HG03159 (cell line): ENCODE data around the gene CFAP99.
"Not testable (repeated sequence)": the region's sequence is repeated elsewhere in the genome, so short reads cannot be mapped to it uniquely, and the experiment has no call there.

Source experiments
- ATAC-seq: cut with Tn5 transposase; IDR thresholded peaks from one replicate; pipeline ENCODE4 v1.9.1; 2021; ENCODE audit warnings: mild to moderate bottlenecking, moderate library complexity; ENCODE audit not compliant: unreplicated experiment

CFAP99 gene

DNA sequence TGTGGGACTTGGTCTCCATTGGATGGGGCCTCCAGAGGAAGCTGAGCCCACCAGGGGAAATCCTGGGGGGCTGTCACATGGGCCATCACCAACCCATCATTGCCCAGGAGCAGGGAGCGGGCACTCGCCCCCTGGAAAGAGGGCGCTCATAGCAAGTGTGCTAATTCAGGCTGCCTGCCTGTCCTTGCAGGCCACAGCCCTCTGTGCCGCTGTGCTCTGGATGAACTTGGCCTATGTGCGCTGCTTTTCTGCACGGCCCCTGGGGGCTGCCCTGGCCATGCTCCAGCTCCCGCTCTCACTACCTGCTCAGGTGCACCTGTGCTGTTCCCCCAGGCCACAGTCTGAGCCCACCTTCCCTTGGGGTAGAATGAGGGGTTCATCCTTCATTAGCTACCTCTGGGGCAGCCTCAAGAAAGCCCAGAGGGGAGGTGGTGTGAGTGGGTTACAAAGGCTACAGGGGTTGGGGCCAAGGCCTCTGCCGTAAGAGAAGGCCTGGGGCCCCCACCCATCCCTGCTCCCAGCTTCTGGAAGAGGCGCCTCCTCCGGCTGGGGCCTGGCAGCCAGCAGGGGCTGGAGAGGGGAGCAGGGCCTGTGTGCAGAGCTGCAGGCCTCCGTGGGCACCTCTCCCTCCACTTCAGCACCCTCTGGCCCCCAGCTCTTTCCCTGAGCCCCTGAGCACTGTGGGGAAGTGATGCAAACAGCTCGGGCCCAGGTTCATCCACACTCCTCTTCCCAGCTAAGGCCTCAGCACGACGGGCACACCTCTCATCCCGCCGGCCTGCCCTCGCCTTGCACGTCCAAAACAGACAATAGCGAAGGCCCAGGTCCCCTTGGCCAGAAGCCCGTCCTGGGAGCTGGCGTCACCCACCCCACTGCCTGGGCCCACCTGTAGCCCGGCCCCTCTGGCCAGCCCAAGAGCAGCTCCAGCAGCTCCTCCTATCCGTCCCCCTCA lies 8.9 kb downstream of the CFAP99 start:
- no peak for ATAC-seq

DNA sequence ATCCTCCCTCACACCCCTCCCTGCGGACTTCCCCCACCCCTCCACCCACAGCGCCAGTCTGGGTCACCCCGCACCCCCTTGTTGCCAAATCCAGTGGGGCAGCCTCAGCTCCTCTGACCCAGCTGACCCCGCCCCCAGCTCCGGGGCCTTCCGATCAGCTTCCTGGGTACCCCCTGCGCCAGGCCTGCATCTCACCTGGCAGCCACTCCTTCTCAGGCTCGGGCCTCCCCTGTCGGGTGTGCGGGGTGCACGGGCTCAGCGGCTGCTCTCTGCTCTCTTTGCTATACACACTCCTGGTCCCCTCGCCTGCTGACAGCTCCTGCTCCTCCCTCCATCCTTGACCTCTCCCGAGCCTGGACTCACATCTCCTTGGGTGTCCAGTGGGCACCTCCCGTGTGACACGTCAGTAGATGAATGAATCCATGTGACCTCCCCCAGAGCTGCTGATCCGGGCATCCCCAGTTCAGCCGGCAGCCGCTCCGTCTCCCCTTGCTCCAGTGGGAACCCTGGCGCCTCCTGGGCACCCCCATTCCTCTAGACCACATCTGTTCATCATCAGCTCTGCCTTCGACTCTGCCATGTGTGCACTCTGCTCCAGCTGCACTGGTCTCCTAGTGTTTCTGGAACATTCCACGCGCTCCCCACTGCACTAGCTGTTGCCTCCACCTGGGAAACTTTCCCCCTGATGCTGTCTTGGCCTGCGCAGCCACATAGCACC lies 9.9 kb downstream of the CFAP99 start:
- no peak for ATAC-seq

DNA sequence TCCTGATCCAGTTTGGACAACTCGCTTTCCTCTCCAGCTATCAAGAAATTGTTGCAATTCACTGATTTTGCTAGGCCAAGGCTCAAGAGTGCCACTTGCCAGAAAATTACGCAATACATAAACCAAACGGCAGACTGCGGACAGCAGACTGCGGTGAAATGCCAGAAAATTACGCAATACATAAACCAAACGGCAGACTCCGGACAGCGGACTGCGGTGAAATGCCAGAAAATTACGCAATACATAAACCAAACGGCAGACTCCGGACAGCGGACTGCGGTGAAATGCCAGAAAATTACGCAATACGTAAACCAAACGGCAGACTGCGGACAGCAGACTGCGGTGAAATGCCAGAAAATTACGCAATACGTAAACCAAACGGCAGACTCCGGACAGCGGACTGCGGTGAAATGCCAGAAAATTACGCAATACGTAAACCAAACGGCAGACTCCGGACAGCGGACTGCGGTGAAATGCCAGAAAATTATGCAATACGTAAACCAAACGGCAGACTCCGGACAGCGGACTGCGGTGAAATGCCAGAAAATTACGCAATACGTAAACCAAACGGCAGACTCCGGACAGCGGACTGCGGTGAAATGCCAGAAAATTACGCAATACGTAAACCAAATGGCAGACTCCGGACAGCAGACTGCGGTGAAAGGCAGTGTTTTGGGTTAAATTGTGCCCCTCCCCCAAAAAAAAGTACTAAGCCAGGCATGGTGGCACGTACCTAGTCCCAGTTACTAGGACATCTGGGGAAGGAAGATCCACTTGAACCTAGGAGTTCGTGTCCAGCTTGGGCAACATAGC lies 11.4 kb downstream of the CFAP99 start:
- ATAC-seq: not testable (repeated sequence)

DNA sequence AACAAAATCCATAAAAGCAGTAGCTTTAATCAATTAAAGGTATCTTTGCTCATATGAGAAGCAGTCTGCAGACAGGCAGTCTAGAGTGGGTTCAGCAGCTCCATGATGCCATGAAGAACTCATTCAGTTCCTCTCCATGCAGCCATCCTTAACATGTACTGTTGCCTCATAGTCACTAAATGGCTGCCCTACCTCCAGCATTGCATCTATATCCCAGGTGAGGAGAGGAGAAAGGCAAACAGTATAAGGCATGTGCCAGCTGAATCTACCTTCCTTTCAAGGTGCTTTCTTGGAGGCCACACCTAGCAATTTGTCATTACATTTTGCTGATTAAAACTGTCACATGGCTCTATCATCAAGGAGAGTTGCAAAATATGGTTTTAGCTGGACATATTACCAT lies 13.2 kb downstream of the CFAP99 start:
- ATAC-seq: no peak

DNA sequence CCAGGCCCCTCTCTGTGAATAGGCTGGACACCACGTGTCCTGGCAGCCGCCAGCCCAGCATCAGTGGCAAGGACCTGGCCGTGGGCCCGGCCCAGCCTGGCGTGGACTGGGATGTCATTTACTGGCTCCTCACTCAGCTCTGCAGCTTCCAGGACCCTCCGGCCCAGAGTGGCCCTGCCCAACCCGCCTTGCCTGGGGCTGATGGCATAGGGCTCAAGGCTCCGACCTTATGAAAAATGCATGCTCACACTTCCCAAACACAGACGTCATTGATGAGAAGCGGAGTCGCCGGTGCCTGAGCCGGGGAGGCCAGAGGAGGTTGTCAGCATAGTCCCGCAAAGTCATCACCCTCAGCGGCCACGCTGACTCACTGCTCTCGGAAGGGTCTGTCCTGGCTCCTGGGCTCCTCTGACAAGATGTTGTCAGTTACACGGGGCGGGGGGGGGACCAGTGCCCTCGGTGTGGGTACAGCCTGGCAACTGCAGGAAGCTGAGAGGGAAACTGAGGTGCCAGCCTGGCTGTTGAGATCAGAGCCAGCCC lies 14.3 kb downstream of the CFAP99 start:
- no peak for ATAC-seq

DNA sequence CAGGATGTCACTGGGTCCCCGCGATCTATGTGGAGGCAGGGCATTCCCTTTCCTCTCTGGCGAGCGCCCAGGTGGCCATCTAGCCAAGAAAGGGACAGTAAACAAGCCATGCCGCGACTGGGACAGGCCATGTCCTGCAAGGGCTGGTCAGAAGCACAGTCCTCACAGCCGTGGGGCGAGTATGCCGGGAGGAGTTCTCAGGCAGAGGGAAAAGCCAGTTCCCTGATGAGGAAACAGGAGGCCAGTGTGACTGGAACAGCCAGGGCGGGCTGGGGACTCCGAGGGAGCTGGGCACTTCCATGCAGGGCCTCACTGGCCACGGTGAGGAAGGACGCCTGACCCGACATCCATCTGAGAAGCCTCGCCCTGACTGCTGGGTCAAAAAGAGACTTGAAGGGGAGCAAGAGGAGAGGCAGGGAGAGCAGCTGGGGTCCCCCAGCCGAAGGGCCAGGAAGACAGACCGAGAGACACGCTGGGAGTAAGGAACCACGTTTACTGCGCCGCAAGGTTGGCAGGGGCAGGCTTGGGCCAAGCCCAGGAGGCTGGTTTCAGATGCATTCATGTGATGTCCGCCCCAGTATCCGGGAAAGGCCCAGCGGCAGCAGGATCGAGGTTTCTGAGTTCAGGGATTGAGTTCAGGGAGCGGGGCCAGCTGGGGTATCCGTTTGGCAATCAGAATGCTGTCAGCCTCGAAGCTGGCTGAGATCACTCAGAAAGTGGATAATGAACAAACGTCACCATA lies 15.0 kb downstream of the CFAP99 start:
- no peak for ATAC-seq

DNA sequence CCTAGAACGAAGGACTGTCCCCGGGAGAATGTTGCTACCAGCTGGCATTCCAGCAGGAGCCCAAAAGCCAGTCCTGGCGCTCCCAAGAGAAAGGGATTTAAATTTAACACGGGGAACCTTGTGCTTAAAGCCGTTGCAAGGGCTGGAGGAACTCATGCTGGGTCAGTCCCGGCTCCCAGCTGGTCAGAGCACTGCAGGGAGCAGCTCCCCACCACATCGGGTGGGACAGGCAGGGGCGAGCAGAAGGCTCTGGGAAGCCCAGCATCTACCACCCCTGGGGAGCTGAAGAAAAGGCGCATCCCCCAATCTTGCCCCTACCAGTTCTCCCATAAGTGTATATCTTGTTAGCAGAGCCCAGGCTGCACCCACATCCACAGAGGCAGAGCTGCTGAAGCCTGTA lies 15.7 kb downstream of the CFAP99 start:
- no peak for ATAC-seq

DNA sequence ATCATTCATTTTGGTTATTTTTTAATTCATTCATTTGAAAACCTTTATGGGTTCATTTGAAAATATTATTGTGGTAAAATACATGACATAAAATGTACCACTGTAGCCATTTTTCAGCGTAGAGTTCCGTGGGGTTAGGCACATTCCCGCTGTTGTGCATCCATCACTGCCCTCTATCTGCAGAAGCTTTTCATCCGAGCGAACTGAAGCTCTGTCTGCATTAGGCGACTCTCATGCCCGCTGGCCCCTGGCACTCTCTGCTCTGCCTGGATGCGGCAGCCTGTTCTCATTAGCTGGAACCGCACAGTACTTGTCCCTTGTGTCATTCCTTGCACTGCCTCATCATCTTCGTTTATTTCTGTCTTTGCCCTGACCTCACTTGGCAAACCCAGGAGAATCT lies 17.5 kb downstream of the CFAP99 start:
- no peak for ATAC-seq

DNA sequence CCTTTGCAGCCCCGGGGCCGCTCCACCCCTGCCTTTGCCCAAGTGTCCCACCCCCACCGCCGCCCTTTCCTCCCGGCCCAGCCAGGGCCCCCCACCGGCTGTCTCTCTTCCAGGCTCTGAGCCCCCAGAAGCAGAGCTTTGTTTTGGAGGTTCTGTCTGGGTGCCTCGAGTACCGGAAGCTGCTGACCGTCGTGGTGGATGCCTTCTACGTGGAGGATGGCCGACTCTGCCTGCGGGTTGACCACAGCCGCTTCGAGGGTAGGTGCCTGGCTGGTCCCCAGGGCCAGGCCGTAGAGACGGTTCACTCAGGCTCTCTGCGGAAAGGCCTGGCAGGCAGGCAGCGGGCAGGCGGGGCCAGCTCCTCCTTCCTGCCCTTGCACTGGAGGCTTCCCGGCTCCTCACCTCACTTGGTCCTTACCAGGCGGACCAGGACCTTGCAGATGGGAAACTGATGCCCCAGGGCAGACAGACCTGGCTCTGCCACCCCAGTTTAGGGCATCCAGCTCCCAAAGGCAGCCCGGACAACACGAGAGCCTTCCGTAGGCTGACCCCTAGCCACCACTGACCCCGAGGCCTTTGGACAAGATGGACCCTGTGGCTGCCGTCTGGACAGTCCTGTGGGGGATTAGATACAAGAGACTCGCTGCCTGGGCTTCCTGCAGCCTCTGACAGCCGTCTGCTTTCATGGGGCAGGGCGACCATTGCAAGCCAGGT lies 18.2 kb downstream of the CFAP99 start:
- ATAC-seq: no peak

DNA sequence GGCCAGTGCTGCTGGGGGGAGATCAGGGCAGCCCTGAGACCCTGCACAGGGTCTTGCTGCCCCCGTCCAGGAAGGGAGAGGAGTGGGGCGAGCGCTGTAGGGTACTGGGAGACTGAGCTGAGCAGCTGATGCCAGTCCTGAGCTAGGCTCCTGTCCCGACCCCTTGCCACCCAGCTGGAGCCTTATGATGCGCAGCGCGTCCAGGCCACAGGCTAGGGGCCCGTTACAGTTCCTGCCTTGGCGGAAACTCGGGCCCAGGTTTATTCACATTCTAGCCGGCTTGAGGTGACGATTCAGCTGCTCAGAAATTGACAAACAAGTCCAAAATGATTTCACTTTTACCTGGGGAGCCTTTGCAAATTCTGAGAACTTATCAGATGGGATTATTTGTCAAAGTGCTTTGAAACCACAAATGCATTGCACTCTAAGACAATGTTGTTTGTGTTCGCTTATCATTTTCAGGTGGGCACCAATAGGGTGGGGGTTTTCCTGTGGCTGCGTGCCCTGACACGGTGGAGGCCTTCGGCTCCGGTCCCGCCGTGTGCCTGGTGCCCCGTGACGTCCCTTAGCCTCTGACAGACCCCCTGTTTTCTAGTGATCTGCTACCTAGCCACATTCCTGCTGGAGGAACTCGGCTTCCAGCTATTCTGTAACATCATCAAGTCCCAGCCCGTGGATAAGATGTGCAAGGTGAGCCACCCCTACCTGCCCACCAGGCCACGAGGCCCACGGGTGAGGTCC lies 18.9 kb downstream of the CFAP99 start:
- ATAC-seq: no peak

DNA sequence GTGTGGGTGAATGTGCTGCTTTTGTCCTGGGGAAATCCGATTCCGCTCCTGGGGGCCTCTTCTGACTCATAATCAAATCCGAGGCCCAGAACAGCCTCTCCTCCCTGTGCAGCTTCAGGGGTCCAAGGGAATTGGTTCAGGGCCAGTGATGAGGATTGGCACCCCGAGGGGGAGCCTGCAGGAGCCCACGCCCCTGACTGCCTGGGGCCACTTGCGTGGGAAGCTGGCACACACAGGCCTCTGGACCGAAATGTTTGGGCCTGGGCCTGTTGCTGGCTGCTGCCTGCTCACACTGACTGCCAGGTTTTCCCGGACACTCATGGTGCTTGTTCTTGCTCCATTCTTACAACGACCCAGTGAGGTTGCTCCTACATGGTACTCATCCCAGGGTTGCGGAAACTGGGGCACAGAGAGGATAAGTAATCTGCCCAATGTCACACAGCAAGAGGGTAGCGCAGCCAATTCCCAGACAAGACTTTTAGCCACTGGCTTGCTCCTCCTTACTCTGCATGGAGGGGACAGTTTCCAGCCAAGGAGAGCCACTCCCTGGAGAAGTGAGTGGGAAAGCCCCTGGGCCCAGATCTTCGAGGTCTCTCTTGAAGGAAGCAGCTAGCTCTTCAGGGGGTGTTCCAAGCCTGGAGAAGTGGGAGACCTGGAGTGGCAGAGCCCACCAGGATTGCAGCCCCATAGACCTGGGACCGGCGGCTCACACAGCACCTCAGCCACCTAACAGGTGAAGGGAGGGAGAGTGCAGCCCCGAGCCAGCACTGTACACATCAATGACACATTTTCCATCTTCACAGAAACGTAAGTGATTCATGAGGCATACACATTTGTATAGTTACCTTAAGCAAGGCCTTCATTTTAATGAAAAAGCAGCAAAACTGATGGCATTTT lies 20.3 kb downstream of the CFAP99 start:
- ATAC-seq: no peak

DNA sequence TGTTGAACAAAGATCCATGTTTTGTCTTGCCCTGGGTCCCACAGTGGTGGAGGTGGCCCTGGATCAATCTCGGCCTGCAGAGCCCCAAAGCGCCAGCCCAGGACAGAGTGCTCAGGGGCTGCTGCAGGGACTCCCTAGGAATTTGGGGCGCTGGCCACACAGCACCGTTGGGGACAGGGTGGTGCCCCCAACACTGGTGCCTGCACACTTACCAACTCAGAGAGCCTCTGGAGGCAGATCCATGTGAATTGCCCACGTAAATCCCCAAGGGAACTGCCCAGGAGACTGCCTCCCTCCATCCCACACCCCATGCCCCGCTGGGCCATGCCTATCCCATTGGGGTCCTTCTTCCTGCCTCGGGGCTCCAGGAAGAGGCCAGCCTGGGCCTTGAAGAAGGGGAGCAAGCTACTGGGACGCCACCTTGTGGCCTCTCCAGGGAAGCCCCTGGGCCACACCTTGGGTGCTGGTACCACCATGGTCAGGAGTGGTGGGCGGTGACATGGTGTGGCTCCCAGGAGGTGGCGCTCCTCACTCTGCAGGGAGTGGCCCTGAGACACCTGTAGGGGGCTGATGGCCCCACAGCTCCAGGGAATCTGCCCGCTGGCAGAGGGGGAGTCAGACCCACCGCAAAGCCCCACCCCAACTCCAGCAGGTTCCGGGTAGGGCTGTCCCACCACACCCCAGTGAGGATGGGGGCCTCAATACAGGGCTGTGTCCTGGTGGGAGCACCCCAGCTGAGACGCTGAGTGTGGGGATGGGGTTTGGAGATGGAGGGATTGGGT lies 22.8 kb downstream of the CFAP99 start:
- ATAC-seq: peak; percentile 81

DNA sequence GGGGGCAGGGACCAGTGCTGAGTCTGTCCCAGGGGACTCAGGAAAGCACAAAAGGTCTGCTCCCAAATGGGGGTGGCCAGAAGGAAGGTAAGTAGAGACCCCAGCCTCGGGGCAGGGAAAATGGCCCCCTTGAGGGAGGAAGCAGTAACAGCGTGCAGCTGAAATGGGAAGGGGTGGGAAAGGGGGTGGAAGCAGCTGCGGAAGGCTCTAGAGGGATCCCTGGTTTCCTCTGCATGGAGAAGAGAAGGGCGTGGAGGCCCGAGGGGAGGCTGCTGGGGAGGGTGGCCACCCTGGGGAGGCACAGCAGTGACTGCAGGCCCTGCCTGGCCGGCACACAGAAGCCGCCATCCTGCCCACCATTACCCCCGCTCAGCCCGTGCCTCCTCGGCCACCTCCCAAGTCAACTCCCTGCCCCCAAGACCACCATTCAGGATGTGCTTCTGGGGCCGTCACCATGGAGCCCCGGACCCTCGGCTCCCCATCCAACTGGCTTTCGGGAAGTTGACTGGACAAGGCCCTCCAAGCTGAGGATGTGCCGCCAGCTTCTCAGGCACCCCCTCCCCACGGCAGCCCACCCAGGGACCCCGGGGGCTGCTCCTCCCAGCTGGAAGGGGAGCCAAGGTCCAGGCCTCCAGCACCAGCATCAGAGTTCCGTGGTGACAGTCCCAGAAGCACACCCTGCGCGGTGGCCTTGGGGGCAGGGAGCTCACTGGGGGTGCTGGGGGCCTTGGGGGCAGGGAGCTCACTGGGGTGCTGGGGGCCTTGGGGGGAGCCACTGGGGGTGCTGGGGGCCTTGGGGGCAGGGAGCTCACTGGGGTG lies 23.6 kb downstream of the CFAP99 start:
- no peak for ATAC-seq

DNA sequence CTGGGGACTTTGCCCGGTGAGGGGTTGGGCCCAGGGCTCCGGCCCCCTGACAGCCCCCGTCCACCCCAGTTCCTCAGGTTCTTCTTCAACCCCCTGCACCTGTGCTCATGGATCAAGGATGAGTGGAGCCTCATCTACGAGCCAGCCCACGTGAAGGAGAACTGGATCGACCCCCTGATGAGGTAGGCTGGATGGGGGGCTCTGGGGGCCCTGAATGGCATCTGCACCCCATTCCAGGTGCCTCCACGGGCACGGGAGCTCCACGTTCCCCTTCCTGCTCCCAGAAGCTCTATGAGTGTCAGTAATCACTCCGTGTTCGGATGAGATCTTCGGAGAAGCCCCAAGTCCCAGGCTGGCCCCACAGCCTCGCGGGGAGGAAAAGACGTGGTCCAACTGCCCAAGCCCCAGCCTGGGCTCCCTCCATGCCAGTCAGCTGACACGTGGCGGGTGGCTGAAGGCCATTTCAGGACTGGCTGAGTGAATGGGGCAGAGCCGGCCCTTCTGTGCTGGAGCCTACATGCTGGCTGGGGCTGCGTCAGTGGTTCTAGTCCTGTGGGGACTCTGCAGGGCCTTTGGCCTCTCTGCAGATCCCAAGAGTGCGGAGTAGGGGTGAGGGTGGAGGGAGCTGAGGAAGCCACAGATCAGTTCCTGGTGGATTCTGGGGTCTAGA lies 24.4 kb downstream of the CFAP99 start:
- ATAC-seq: no peak

DNA sequence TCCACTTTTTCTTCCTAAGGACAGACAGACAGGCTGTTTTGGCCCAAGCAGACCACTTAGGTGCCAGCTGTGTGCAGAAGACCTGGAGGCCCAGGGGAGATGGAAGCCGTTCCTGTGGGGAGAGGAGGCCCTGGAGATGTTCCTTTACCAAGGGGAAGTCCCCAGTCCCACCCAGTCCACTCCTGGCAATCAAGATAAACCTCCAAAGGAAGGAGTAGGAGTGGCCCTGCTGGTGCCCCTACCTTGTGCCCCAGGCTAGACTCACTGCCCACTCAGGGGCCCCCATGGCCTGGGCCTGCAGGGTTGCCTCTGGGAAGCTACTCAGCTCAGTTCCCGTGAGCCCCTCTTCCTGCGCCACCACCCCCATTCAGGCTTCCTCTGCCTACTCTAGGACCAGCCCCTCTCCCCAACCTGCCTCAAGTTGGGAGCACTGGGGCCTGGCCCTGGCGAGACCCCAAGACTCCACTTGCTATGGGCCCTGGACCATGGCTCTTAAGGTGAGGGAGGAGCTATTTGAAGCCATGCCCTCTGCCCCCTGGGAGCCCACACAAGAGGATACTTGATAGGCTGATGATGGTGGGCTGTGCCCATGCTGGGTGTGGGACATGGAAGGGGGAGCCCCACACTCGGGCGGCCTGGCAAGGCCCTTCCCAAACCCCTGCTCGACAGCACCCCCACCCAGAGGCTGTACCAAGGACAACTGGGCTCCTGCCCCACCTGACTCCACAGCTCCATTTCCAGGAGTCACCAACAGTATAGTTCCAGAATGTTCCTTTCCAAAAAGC lies 25.4 kb downstream of the CFAP99 start:
- no peak for ATAC-seq
